SK-N-SH treated with all-trans-retinoic acid at 6 μM for 48 hours (cell line): Measurements from ENCODE around the gene TNS2.

Experiments used
- ATAC-seq: fragments of 200-7000 bp; cut with Tn5 transposase; 3 replicates; pipeline ENCODE4 v1.9.1; 2020; ENCODE audit warnings: mild to moderate bottlenecking, moderate library complexity
- BACH2 ChIP-seq: fragments of 250-450 bp; sonication (Bioruptor Pico); IDR thresholded peaks from 2 replicates; pipeline ENCODE4 v1.9.0; 2021; ENCODE audit warnings: mild to moderate bottlenecking, borderline replicate concordance
- CSRNP3 ChIP-seq: fragments of 250-450 bp; sonication (Bioruptor Pico); IDR thresholded peaks from 2 replicates; pipeline ENCODE4 v1.5.1; 2021; ENCODE audit warnings: mild to moderate bottlenecking, moderate library complexity
- GLIS3 ChIP-seq: fragments of 250-450 bp; sonication (Bioruptor Pico); IDR thresholded peaks from 2 replicates; pipeline ENCODE4 v1.5.0; 2020; ENCODE audit warnings: mild to moderate bottlenecking, moderate library complexity
- PATZ1 ChIP-seq: fragments of 250-450 bp; sonication (Bioruptor Pico); IDR thresholded peaks from 2 replicates; pipeline ENCODE4 v1.8.0; 2020; ENCODE audit warnings: mild to moderate bottlenecking, moderate library complexity, borderline replicate concordance
- POU6F1 ChIP-seq: fragments of 250-450 bp; sonication (Bioruptor Pico); IDR thresholded peaks from 2 replicates; pipeline ENCODE4 v1.8.0; 2021; ENCODE audit warnings: low read depth, mild to moderate bottlenecking, moderate library complexity, borderline replicate concordance
- ZFP30 ChIP-seq: fragments of 450-650 bp; formaldehyde crosslinking; IDR thresholded peaks from 2 replicates; pipeline ENCODE4 v1.5.0; 2022; ENCODE audit warnings: mild to moderate bottlenecking, moderate library complexity

The TNS2 gene

GRCh38 chr12:53113136-53113705 lies 63.4 kb downstream of the TNS2 start:
- TF ChIP-seq CSRNP3, result no peak
- no peak for TF ChIP-seq POU6F1 (CRISPR knock-in tag)
- no peak for TF ChIP-seq BACH2 (CRISPR knock-in tag)
- TF ChIP-seq GLIS3 (CRISPR knock-in tag), result no peak
- no peak for TF ChIP-seq PATZ1 (CRISPR knock-in tag)
- no peak for ATAC-seq

GRCh38 chr12:53113951-53114350 lies 64.1 kb downstream of the TNS2 start:
- no peak for ATAC-seq
- TF ChIP-seq ZFP30, result no peak
- no peak for TF ChIP-seq POU6F1 (CRISPR knock-in tag)
- no peak for TF ChIP-seq BACH2 (CRISPR knock-in tag)
